ENCODE results near the gene RBMXL2. TPM values are rescaled to one million over a fixed set of nuclear protein-coding genes. Genes with fewer than 3 reads are reported as not detected.

RBMXL2 gene
- total RNA-seq, 2 experiments from 2014 or later, result not detected

GRCh38 chr11:7089328-7090251 lies 792 bp downstream of the RBMXL2 start:
- peaks cover 3% of the 10 kb centered on the region for H3K27me3 Mint-ChIP-seq (ENCODE audit: low read depth)
- no peaks in the 10 kb centered on the region for H3K4me1 Mint-ChIP-seq (ENCODE audit: low read depth)
- no peak overlapping the region for H3K4me3 Mint-ChIP-seq
- no peaks in the 10 kb centered on the region for H3K36me3 Mint-ChIP-seq (ENCODE audit: low read depth)
- H3K9me3 Mint-ChIP-seq, result no peaks in the 10 kb centered on the region
- intact Hi-C loops (cut with micrococcal nuclease), result loop anchor here (10.0 kb wide), 1 partner anchor 275 kb away; no protein-coding TSS in a partner anchor
- no peak for DNase-seq
- CTCF ChIA-PET, result interaction anchor here (0.8 kb wide), 1 partner anchor 18 kb away, joined by 3 read pairs; no protein-coding TSS in a partner anchor
- H3K27ac Mint-ChIP-seq, result no peak overlapping the region

- H3K27ac Mint-ChIP-seq, result no peak overlapping the region
- H3K27me3 Mint-ChIP-seq (ENCODE audit: low read depth), result peaks cover 11% of the 10 kb centered on the region
- no peak for DNase-seq
- CTCF ChIA-PET, result interaction anchor here (0.7 to 2.9 kb wide), 15 partner anchors 42 to 600 kb away, joined by 3 to 15 read pairs (median 4); no protein-coding TSS in a partner anchor
- intact Hi-C loops (cut with micrococcal nuclease), result loop anchor here (1.0 to 10.0 kb wide), 6 partner anchors 179 to 888 kb away; partner anchors contain the start of gene EIF3F
- H3K4me3 Mint-ChIP-seq, result no peak overlapping the region
- H3K4me1 Mint-ChIP-seq (ENCODE audit: low read depth), result no peaks in the 10 kb centered on the region
- no peaks in the 10 kb centered on the region for H3K9me3 Mint-ChIP-seq
- H3K36me3 Mint-ChIP-seq (ENCODE audit: low read depth), result no peaks in the 10 kb centered on the region
Observed at GRCh38 chr11:7098235-7098832, 9.5 kb downstream of the RBMXL2 start.

DNA sequence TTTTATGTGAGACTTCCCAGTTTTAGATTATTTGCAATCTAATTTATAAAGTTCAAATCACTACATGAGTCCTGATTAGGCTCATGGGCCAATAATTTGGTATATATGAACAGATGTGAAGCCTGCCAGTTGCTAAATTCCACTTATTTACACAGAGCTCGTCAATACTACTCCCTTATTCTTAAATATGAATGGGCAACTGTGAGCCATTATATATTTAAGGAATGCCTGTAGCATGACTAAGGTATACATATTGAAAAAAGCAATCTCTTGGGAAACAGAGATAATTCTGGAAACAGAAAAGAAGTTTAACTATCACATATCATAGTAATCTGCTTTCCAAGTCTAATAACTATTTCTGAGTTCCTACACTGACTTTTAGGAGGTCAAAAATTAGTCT lies 27.0 kb downstream of the RBMXL2 start:
- DNase-seq, result no peak
- Mint-ChIP-seq H3K27me3 (ENCODE audit: low read depth) (peaks cover 9% of the 10 kb centered on the region), H3K27ac (no peak overlapping the region), H3K4me1 (ENCODE audit: low read depth) (no peaks in the 10 kb centered on the region), H3K36me3 (ENCODE audit: low read depth) (no peaks in the 10 kb centered on the region), H3K9me3 (no peaks in the 10 kb centered on the region), H3K4me3 (no peak overlapping the region)
- intact Hi-C loops (cut with micrococcal nuclease), result no loop called here
- CTCF ChIA-PET, result no interaction called here

DNA sequence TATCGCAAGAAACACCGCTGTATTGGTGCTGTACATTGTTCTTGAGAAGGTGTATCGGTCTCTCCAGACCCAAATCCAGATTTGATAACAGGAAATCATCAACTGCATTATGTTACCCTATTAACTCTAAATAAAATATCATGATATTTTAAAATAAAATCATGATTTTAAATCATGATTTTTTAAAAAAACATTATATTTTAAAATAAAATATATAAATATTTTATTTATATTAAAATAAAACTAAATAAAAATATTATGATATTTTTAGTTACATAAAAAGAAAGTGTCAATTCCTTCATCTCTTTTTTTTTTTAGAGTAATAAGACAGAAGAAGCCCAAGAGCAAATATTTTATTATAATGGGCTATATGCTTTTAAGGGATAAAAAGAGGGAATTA lies 27.6 kb downstream of the RBMXL2 start:
- Mint-ChIP-seq H3K9me3 (no peaks in the 10 kb centered on the region), H3K4me1 (ENCODE audit: low read depth) (no peaks in the 10 kb centered on the region)
- intact Hi-C loops (cut with micrococcal nuclease), result no loop called here

DNA sequence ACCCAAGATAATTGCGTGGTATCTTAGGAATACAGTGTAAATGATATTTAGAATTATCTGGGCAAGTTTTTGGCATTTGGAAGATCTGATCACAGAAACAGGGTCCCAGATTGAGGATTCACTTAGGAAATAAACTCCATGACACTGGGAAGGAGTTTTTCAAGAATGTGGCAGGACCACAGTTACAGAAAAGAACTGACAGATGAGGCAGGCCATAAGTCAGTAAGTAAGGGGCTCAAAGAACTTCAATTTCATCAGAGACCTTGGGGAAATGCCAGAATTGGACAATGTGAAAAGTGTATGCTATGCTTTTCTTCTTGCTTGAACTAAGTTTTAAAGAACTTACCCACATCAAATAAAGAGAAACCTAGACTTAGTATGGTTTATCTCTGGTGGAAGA lies 49.3 kb downstream of the RBMXL2 start:
- H3K36me3 Mint-ChIP-seq (ENCODE audit: low read depth), result no peaks in the 10 kb centered on the region
- peaks cover 16% of the 10 kb centered on the region for H3K27me3 Mint-ChIP-seq (ENCODE audit: low read depth)
- DNase-seq, result no peak
- intact Hi-C loops (cut with micrococcal nuclease), result no loop called here
- no peaks in the 10 kb centered on the region for H3K9me3 Mint-ChIP-seq
- H3K27ac Mint-ChIP-seq, result no peak overlapping the region
- no peaks in the 10 kb centered on the region for H3K4me1 Mint-ChIP-seq (ENCODE audit: low read depth)
- H3K4me3 Mint-ChIP-seq, result no peak overlapping the region
- CTCF ChIA-PET, result no interaction called here

More for the DNA sequence above, 27.6 kb downstream of the RBMXL2 start:
- H3K4me3 Mint-ChIP-seq, result no peak overlapping the region
- CTCF ChIA-PET, result no interaction called here
- H3K36me3 Mint-ChIP-seq (ENCODE audit: low read depth), result no peaks in the 10 kb centered on the region
- no peak overlapping the region for H3K27ac Mint-ChIP-seq
- H3K27me3 Mint-ChIP-seq (ENCODE audit: low read depth), result peaks cover 9% of the 10 kb centered on the region
- DNase-seq, result no peak

Other genes starting within 250 kb of the RBMXL2 start
- gene OR10A5, start 243.3 kb upstream of the RBMXL2 start, total RNA-seq, result not detected
- gene OR10A2, start 225.9 kb upstream of the RBMXL2 start, total RNA-seq, result not detected
- not detected for gene OR10A4, start 212.4 kb upstream of the RBMXL2 start, total RNA-seq
- gene OR2D2, start 196.5 kb upstream of the RBMXL2 start, total RNA-seq, result not detected
- not detected for gene OR2D3, start 168.0 kb upstream of the RBMXL2 start, total RNA-seq
- gene ZNF215, start 162.6 kb upstream of the RBMXL2 start, total RNA-seq, result 1 to 10 TPM in 1 of 2 experiments, under 1 TPM in 1; 0.99 to 1.1 TPM
- not detected for gene ZNF214, start 68.7 kb upstream of the RBMXL2 start, total RNA-seq
- not detected for gene NLRP14, start 68.5 kb upstream of the RBMXL2 start, total RNA-seq
- gene SYT9, start 162.9 kb downstream of the RBMXL2 start, total RNA-seq, result not detected

Measured in activated naive CD4-positive, alpha-beta T cell treated with anti-CD3 and anti-CD28 coated beads for 36 hours (primary cell).